ENCODE measurements around the gene NUCB2.

DNA sequence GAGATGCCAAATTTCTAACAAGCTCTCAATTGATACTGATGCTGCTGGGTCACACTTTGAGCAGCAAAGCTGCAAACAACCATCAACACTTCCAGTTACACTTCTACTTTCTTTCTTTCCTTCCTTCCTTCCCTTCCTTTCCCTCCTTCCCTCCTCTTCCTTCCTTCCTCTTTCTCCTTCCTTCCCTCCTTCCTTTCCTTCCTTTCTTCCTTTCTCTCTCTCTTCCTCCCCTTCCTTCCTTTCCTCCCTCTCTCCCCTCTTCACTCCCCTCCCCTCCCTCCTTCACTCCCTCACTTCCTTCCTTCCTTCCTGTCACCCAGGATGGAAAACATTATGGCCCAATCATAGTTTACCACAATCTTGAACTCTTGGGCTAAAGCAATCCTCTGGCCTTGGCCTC, 35.8 kb upstream of the NUCB2 start:
- TF ChIP-seq CTCF (conservative IDR thresholded peaks at IDR 0.05) (no peak), ZFX (IDR thresholded peaks at IDR 0.05) (no peak)

All from C4-2B (cell line).